CD4-positive, CD25-positive, alpha-beta regulatory T cell (primary cell): ENCODE results near the gene ZNF831. TPM values are rescaled to one million over a fixed set of nuclear protein-coding genes. Genes with fewer than 3 reads are reported as not detected.
A peak's percentile ranks its signal among the peaks of the same experiment; 100 is the strongest.

Experiments
- ATAC-seq, 2 donors: fragments of 150-1000 bp; cut with Tn5 transposase; one replicate each; pipeline ENCODE4 v1.10.0; 2021; ENCODE audit warnings: low read depth in 2 of 2, moderate number of reproducible peaks in 2 of 2, moderate library complexity in 1 of 2
- DNase-seq, 3 donors: peaks; one replicate each; pipeline versions ENCODE4 v3.0.0 to v3.0.0-alpha.2; 2012 to 2022; ENCODE audit warnings: mixed read lengths in 1 of 3
- H3K27ac ChIP-seq: one replicate; pipeline ENCODE4 v1.7.0; 2013; ENCODE audit warnings: mild to moderate bottlenecking, low read length; ENCODE audit not compliant: insufficient read depth, poor library complexity, severe bottlenecking
- H3K27me3 ChIP-seq: one replicate; pipeline ENCODE4 v1.7.0; 2013; ENCODE audit warnings: low read length; ENCODE audit not compliant: control insufficient read depth, insufficient read depth
- H3K36me3 ChIP-seq: one replicate; pipeline ENCODE4 v1.7.0; 2013; ENCODE audit warnings: mild to moderate bottlenecking, low read length, moderate library complexity; ENCODE audit not compliant: control insufficient read depth, insufficient read depth
- H3K4me1 ChIP-seq: 2 replicates; pipeline ENCODE4 v1.7.0; 2013; ENCODE audit warnings: mild to moderate bottlenecking, low read length; ENCODE audit not compliant: insufficient read depth, control insufficient read depth, poor library complexity, severe bottlenecking
- H3K4me3 ChIP-seq: one replicate; pipeline ENCODE4 v1.7.0; 2013; ENCODE audit warnings: low read depth, mild to moderate bottlenecking, low read length, moderate library complexity
- H3K9me3 ChIP-seq, 2 experiments: 1 replicate in 1 of 2; 2 replicates in 1 of 2; pipeline ENCODE4 v1.7.0; 2013; ENCODE audit warnings: low read length in 2 of 2, mild to moderate bottlenecking in 1 of 2, moderate library complexity in 1 of 2; ENCODE audit not compliant: control insufficient read depth in 2 of 2
- H3K27ac Mint-ChIP-seq, 3 donors: one replicate each; pipeline ENCODE4 v1.8.0; 2020 to 2022; ENCODE audit warnings: mild to moderate bottlenecking in 3 of 3, mixed read lengths in 3 of 3, moderate library complexity in 2 of 3
- H3K27me3 Mint-ChIP-seq: one replicate; pipeline ENCODE4 v1.8.0; 2022; ENCODE audit warnings: mild to moderate bottlenecking, mixed read lengths
- H3K36me3 Mint-ChIP-seq: one replicate; pipeline ENCODE4 v1.8.0; 2020; ENCODE audit warnings: mixed read lengths
- H3K4me1 Mint-ChIP-seq, 4 donors: one replicate each; pipeline ENCODE4 v1.8.0; 2020 to 2022; ENCODE audit warnings: mixed read lengths in 4 of 4, mild to moderate bottlenecking in 1 of 4
- H3K4me3 Mint-ChIP-seq, 4 donors: one replicate each; pipeline ENCODE4 v1.8.0; 2020 to 2022; ENCODE audit warnings: mild to moderate bottlenecking in 4 of 4, mixed read lengths in 4 of 4, moderate library complexity in 3 of 4
- H3K9me3 Mint-ChIP-seq, 7 donors: one replicate each; pipeline ENCODE4 v1.8.0; 2020 to 2022; ENCODE audit warnings: mixed read lengths in 7 of 7, mild to moderate bottlenecking in 3 of 7, moderate library complexity in 2 of 7
- polyA plus RNA-seq, 4 donors: library from polyadenylated mRNA; unstranded; fragments of 300-500 nt; fragmentation: Illumina TruSeq; gene quantifications; one replicate each; pipeline ENCODE4 v1.2.3, GENCODE V29; 2021
- total RNA-seq: library from RNA; stranded (reverse); gene quantifications from one replicate; pipeline ENCODE4 v1.2.3, GENCODE V29; 2022

The ZNF831 gene
- total and polyA plus RNA-seq, 5 donors from 2014 or later, result 15.9 to 90.3 (median 19.2) TPM

GRCh38 chr20:59221707-59222252, 58.2 kb downstream of the ZNF831 start:
- H3K9me3 ChIP-seq, result no peaks in the 10 kb centered on the region
- Mint-ChIP-seq H3K4me1 (peaks cover 18 to 34% (median 25%) of the 10 kb centered on the region in 4 donors), H3K36me3 (peaks cover 17% of the 10 kb centered on the region), H3K4me3 (peak overlapping the region; percentile 39 to 80 (median 74)), H3K9me3 (no peaks in the 10 kb centered on the region), H3K27me3 (no peaks in the 10 kb centered on the region), H3K27ac (peak overlapping the region in 2 of 3 donors; percentile 36 to 77)
- ATAC-seq, result peak in 1 of 2 donors; percentile 11
- H3K4me3 ChIP-seq, result peak overlapping the region; percentile 45
- peak overlapping the region; percentile 31 for H3K27ac ChIP-seq
- no peaks in the 10 kb centered on the region for H3K27me3 ChIP-seq
- no peak for DNase-seq
- H3K4me1 ChIP-seq, result peaks cover 18% of the 10 kb centered on the region
- H3K36me3 ChIP-seq, result peaks cover 68% of the 10 kb centered on the region

- peak overlapping the region; percentile 43 to 77 (median 71) for H3K27ac Mint-ChIP-seq
- Histone ChIP-seq H3K4me1 (peaks cover 18% of the 10 kb centered on the region), H3K36me3 (peaks cover 60% of the 10 kb centered on the region), H3K27ac (peak overlapping the region; percentile 31), H3K9me3 (no peaks in the 10 kb centered on the region), H3K27me3 (no peaks in the 10 kb centered on the region), H3K4me3 (peak overlapping the region; percentile 50)
- H3K9me3 Mint-ChIP-seq, result no peaks in the 10 kb centered on the region
- H3K27me3 Mint-ChIP-seq, result no peaks in the 10 kb centered on the region
- ATAC-seq, result peak; percentile 89 to 90
- peaks cover 23% of the 10 kb centered on the region for H3K36me3 Mint-ChIP-seq
- H3K4me3 Mint-ChIP-seq, result peak overlapping the region; percentile 47 to 85 (median 83)
- H3K4me1 Mint-ChIP-seq, result peaks cover 18 to 35% (median 28%) of the 10 kb centered on the region in 4 donors
- peak; percentile 64 to 79 (median 78) for DNase-seq
Measured at GRCh38 chr20:59222253-59223181, 58.9 kb downstream of the ZNF831 start.

GRCh38 chr20:59223182-59223601, 59.6 kb downstream of the ZNF831 start:
- Mint-ChIP-seq H3K27me3 (no peaks in the 10 kb centered on the region), H3K4me3 (peak overlapping the region in 2 of 4 donors; percentile 38 to 47), H3K9me3 (no peaks in the 10 kb centered on the region), H3K4me1 (peaks cover 18 to 36% (median 28%) of the 10 kb centered on the region in 4 donors), H3K36me3 (peaks cover 26% of the 10 kb centered on the region), H3K27ac (peak overlapping the region in 1 of 3 donors; percentile 71)
- H3K4me3 ChIP-seq, result no peak overlapping the region
- no peaks in the 10 kb centered on the region for H3K27me3 ChIP-seq
- H3K4me1 ChIP-seq, result peaks cover 18% of the 10 kb centered on the region
- no peak for ATAC-seq
- H3K9me3 ChIP-seq, result no peaks in the 10 kb centered on the region
- no peak for DNase-seq
- H3K36me3 ChIP-seq, result peaks cover 60% of the 10 kb centered on the region
- H3K27ac ChIP-seq, result no peak overlapping the region

- Mint-ChIP-seq H3K27ac (peak overlapping the region in 1 of 3 donors; percentile 15), H3K9me3 (peaks cover 0 to under 1% (median 0%) of the 10 kb centered on the region in 7 donors), H3K4me1 (peaks cover 18 to 36% (median 28%) of the 10 kb centered on the region in 4 donors), H3K27me3 (no peaks in the 10 kb centered on the region), H3K36me3 (peaks cover 31% of the 10 kb centered on the region), H3K4me3 (no peak overlapping the region)
- Histone ChIP-seq H3K4me3 (no peak overlapping the region), H3K27ac (no peak overlapping the region), H3K27me3 (no peaks in the 10 kb centered on the region), H3K4me1 (peaks cover 18% of the 10 kb centered on the region), H3K36me3 (peaks cover 60% of the 10 kb centered on the region), H3K9me3 (no peaks in the 10 kb centered on the region)
- no peak for DNase-seq
- no peak for ATAC-seq
Measured at GRCh38 chr20:59223750-59224149, 60.1 kb downstream of the ZNF831 start.

- Histone ChIP-seq H3K9me3 (no peaks in the 10 kb centered on the region), H3K27me3 (no peaks in the 10 kb centered on the region), H3K4me3 (no peak overlapping the region), H3K27ac (no peak overlapping the region), H3K4me1 (peaks cover 18% of the 10 kb centered on the region), H3K36me3 (peaks cover 60% of the 10 kb centered on the region)
- no peak for DNase-seq
- no peak for ATAC-seq
- no peak overlapping the region for H3K4me3 Mint-ChIP-seq
- peaks cover 0 to 4% (median 3%) of the 10 kb centered on the region in 7 donors for H3K9me3 Mint-ChIP-seq
- no peak overlapping the region for H3K27ac Mint-ChIP-seq
- H3K27me3 Mint-ChIP-seq, result no peaks in the 10 kb centered on the region
- peaks cover 23 to 36% (median 29%) of the 10 kb centered on the region in 4 donors for H3K4me1 Mint-ChIP-seq
- peaks cover 36% of the 10 kb centered on the region for H3K36me3 Mint-ChIP-seq
Measured at GRCh38 chr20:59224236-59224635, 60.6 kb downstream of the ZNF831 start.

GRCh38 chr20:59230385-59230784, 66.8 kb downstream of the ZNF831 start:
- Mint-ChIP-seq H3K27ac (no peak overlapping the region), H3K36me3 (peaks cover 66% of the 10 kb centered on the region)
- DNase-seq, result no peak

DNA sequence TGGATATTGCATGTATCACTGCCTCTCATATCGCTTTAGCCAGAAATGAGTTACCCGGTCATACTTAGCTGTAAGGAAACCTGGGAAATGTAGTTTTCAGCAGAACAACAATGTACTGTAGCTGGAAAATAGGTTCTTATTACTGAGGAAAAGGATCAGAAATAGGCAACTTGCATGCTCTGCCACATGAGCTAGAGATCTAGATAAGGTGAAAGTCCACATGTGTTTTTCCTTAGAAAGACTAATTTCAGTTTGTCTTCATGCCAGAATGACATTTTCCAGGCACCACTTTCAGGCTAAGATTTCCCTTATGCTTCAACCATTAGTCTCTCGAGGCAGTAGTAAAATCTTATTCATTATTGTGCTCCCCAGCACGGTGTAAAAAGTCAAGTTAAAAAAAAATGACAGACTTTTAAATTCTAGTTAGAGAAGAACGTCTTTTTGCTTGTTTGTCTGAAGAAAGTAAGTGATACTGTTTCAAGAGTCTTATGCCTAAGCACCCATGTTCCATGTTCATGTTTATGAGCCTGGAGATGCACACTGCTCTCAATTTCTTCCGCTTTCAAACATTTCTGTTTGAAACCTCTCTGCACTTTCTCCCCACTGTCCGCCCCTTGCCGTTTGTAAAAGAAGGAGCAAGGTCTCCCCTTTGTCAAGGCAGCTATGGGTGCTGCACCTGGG, 67.6 kb downstream of the ZNF831 start:
- Mint-ChIP-seq H3K9me3 (peaks cover 0 to 4% (median 3%) of the 10 kb centered on the region in 7 donors), H3K4me1 (peaks cover 2 to 26% (median 16%) of the 10 kb centered on the region in 4 donors), H3K27me3 (no peaks in the 10 kb centered on the region), H3K27ac (no peak overlapping the region), H3K4me3 (peak overlapping the region in 1 of 4 donors; percentile 51), H3K36me3 (peaks cover 74% of the 10 kb centered on the region)
- no peak for DNase-seq
- Histone ChIP-seq H3K9me3 (no peaks in the 10 kb centered on the region), H3K27ac (no peak overlapping the region), H3K27me3 (no peaks in the 10 kb centered on the region), H3K36me3 (peaks cover 87% of the 10 kb centered on the region), H3K4me1 (peaks cover 3% of the 10 kb centered on the region), H3K4me3 (no peak overlapping the region)
- no peak for ATAC-seq

More at GRCh38 chr20:59230385-59230784, 66.8 kb downstream of the ZNF831 start:
- Mint-ChIP-seq H3K4me3 (no peak overlapping the region), H3K27me3 (no peaks in the 10 kb centered on the region), H3K9me3 (peaks cover 0 to 4% (median 3%) of the 10 kb centered on the region in 7 donors), H3K4me1 (peaks cover 2 to 26% (median 17%) of the 10 kb centered on the region in 4 donors)
- no peak overlapping the region for H3K4me3 ChIP-seq
- H3K9me3 ChIP-seq, result no peaks in the 10 kb centered on the region
- H3K27me3 ChIP-seq, result no peaks in the 10 kb centered on the region
- no peak for ATAC-seq
- H3K4me1 ChIP-seq, result peaks cover 3% of the 10 kb centered on the region
- no peak overlapping the region for H3K27ac ChIP-seq
- H3K36me3 ChIP-seq, result peaks cover 85% of the 10 kb centered on the region
